Brain microvascular endothelial cell (primary cell): ENCODE results near the gene ISCA2.

Experiments used
- DNase-seq: peaks from one replicate; pipeline ENCODE4 v3.0.0-alpha.2; 2020
- H3K27ac ChIP-seq: fragments of 250-450 bp; sonication (Bioruptor Pico); 2 replicates; pipeline ENCODE4 v1.5.1; 2020; ENCODE audit warnings: mild to moderate bottlenecking, moderate library complexity
- H3K27me3 ChIP-seq: fragments of 250-450 bp; sonication (Bioruptor Pico); replicated peaks from 2 replicates; pipeline ENCODE4 v1.5.1; 2020; ENCODE audit warnings: mild to moderate bottlenecking
- H3K36me3 ChIP-seq: fragments of 250-450 bp; sonication (Bioruptor Pico); replicated peaks from 2 replicates; pipeline ENCODE4 v1.5.1; 2020; ENCODE audit warnings: mild to moderate bottlenecking
- H3K4me3 ChIP-seq: 2 replicates; pipeline ENCODE4 v1.5.1; 2011; ENCODE audit warnings: low read depth, mild to moderate bottlenecking, control low read depth, low read length, moderate library complexity
- in situ Hi-C: cut with HindIII; loops from 2 replicates; pipeline ENCODE4 v1.10.0; 2017; ENCODE audit warnings: low sequenced_read_pairs, low pct_ligation_motif_present
- TF ChIP-seq, protein P1 (sequence below): IDR thresholded peaks from 2 replicates; pipeline ENCODE4 v1.5.1; 2011; ENCODE audit warnings: low read depth, mild to moderate bottlenecking, moderate library complexity, low read length, control low read depth, inconsistent platforms; ENCODE audit errors: missing control alignments

Gene ISCA2

DNA sequence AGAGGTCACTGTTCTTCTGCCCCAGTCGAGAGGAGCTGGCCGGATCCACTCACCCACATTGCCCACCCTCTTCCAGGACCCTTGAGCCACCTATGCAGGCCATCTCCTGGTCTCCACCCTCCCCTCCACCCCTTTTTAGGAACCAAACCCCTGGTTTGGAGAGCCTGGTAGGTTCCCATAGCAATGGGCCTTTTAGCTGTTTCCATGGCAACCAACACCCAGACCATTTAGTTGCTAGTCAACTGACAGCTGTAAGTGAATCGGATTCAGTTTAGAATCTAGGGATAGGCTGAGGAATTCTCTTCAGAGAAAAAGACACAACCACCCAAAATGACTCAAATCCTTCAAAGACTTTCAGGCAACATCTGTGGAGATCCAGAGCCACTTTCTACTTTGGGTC lies 17.0 kb upstream of the ISCA2 start:
- no peak overlapping the region for H3K27ac ChIP-seq
- H3K36me3 ChIP-seq = peaks cover 45% of the 10 kb centered on the region
- H3K4me3 ChIP-seq = no peak overlapping the region
- H3K27me3 ChIP-seq = no peaks in the 10 kb centered on the region
- in situ Hi-C loops = no loop called here
- DNase-seq = no peak
- TF ChIP-seq, protein P1, sequence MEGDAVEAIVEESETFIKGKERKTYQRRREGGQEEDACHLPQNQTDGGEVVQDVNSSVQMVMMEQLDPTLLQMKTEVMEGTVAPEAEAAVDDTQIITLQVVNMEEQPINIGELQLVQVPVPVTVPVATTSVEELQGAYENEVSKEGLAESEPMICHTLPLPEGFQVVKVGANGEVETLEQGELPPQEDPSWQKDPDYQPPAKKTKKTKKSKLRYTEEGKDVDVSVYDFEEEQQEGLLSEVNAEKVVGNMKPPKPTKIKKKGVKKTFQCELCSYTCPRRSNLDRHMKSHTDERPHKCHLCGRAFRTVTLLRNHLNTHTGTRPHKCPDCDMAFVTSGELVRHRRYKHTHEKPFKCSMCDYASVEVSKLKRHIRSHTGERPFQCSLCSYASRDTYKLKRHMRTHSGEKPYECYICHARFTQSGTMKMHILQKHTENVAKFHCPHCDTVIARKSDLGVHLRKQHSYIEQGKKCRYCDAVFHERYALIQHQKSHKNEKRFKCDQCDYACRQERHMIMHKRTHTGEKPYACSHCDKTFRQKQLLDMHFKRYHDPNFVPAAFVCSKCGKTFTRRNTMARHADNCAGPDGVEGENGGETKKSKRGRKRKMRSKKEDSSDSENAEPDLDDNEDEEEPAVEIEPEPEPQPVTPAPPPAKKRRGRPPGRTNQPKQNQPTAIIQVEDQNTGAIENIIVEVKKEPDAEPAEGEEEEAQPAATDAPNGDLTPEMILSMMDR = no peak

DNA sequence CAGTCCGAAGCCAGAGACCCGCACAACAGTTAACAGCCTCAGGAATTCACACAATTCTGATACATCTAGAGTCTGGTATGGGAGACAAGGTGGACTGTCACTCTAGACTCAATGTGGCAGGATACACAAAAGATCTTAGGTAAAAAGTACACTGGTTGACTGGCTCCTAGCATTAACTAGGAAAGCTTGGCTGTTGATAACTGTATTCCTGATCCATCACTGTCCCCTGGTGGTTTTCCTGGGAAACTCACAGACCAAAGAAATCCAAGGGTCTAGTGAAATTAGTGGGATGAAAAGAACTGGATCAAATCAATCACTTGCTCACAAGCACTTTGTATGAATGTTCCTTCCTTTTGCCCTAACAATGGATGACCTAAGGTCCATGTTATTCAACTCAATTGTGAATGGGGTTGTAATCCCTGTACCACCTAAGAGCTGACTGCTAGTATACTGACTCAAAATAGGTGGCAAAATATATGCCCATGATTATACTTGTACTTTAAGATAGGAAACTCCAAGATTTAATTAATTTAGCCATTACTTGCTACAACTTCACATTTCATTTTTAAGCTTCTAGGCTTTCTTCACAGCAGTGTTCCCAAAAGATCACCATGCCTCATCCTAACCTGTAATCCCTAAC lies 14.4 kb upstream of the ISCA2 start:
- H3K27me3 ChIP-seq = no peaks in the 10 kb centered on the region
- TF ChIP-seq, protein P1 = peak; percentile 74
- H3K27ac ChIP-seq = no peak overlapping the region
- in situ Hi-C loops = no loop called here
- DNase-seq = no peak
- no peak overlapping the region for H3K4me3 ChIP-seq
- peaks cover 53% of the 10 kb centered on the region for H3K36me3 ChIP-seq

DNA sequence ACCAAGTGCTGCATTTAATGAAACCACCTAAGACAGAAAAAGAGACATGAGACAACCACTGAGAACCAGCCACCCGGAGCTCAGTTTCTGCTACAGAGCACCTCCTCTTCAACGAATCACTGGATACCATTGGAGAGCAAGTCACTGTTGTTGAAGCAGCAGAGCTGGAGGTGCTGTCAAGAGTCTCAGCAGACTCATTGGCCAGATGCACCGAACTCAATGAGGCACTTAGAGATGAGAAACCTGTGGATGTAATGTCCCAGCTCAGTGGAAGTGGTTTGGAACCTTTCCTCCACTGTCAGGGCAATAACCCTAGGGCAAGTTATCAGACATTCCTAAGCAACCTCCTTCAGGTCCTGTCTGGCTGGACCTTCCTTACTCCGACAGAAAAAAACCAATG lies 13.5 kb upstream of the ISCA2 start:
- no peak overlapping the region for H3K27ac ChIP-seq
- in situ Hi-C loops = no loop called here
- peaks cover 54% of the 10 kb centered on the region for H3K36me3 ChIP-seq

DNA sequence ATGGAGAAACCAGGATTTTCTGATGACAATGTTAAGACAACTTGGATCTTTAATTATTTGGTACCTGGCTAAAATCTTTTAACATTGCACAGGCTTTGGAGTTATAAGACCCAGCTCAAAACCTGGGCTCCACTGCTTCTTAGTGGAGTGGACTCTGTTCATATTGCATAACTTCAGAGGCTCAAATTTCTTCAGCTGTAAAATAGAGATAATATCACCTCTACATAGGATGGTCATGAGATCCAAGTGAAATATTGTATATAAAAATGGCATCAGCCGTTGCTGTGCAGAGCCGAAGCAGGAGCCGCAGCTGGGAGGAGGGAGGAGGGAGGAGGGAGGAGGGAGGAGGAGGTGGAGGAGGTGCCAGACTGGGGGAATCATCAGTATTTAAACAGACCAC lies 11.0 kb upstream of the ISCA2 start:
- peaks cover 53% of the 10 kb centered on the region for H3K36me3 ChIP-seq
- in situ Hi-C loops = no loop called here
- H3K27me3 ChIP-seq = no peaks in the 10 kb centered on the region
- TF ChIP-seq, protein P1 = no peak
- no peak for DNase-seq
- H3K27ac ChIP-seq = no peak overlapping the region
- no peak overlapping the region for H3K4me3 ChIP-seq

More for the DNA sequence above, 13.5 kb upstream of the ISCA2 start:
- DNase-seq = no peak
- no peaks in the 10 kb centered on the region for H3K27me3 ChIP-seq
- no peak overlapping the region for H3K4me3 ChIP-seq
- TF ChIP-seq, protein P1 = no peak

DNA sequence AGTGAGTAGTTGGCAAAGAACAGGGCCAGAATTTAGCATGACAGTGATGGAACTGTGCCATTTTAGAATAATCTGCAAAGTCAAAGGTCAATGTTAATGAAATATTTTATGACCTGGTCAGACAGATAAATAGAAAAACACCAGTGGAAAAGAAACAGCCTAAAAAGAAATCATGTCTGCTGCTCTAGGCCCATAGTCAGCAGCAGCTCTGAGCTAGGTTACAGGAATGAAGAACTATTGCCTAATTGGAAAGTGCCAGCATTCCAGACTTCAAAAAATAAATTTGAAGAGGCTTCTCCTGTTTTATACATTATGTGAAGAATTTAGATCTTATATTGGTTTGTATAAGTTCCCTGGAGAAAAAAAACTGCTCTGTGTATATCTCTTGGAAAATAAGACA lies 10.2 kb upstream of the ISCA2 start:
- DNase-seq = no peak
- Histone ChIP-seq H3K27ac (no peak overlapping the region), H3K36me3 (peaks cover 53% of the 10 kb centered on the region), H3K4me3 (no peak overlapping the region), H3K27me3 (no peaks in the 10 kb centered on the region)
- TF ChIP-seq, protein P1 = no peak
- in situ Hi-C loops = no loop called here

DNA sequence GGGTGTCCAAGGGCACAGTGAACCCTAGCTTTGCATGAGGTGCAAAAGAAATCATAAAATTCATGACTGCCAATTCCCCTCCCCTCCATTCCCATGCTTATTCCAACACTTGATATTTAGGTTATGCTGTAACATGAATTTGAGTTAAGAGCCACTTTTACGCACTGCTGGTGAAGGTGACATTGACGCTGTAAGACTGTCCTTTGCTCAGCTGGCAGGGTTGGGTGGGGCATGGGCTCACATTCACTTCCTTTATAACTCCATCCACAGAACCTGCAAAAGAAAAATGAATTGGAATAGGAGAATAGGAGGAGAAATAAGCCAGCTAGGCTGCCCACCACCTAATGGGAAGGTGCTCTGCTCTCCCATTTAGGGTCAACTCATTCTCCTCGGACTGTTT lies 7.4 kb upstream of the ISCA2 start:
- Histone ChIP-seq H3K27ac (no peak overlapping the region), H3K36me3 (peaks cover 30% of the 10 kb centered on the region), H3K4me3 (no peak overlapping the region), H3K27me3 (no peaks in the 10 kb centered on the region)
- in situ Hi-C loops = no loop called here
- TF ChIP-seq, protein P1 = no peak
- no peak for DNase-seq
